NCI-H2107 treated with DMSO at 0.1 percent for 48 hours (cell line): ENCODE data around the gene STBD1.
"Not testable (repeated sequence)": the region's sequence is repeated elsewhere in the genome, so short reads cannot be mapped to it uniquely, and the experiment has no call there.

Experiments
- DNase-seq: peaks from one replicate; lab custom pipeline; 2025; ENCODE audit not compliant: unreplicated experiment; lab: John Stamatoyannopoulos, UW

STBD1 gene

GRCh38 chr4:76305971-76306881 lies at the start of gene STBD1:
TSS of gene STBD1 (plus strand) at chr4:76306733. CDS start at chr4:76306770, 37 bp downstream.
- no peak for DNase-seq

GRCh38 chr4:76256968-76257367 lies 49.6 kb upstream of the STBD1 start:
- DNase-seq: no peak

- no peak for DNase-seq
These were observed 48.7 kb upstream of the STBD1 start for GRCh38 chr4:76257824-76258223.

- DNase-seq: no peak
These were observed 46.0 kb upstream of the STBD1 start for GRCh38 chr4:76260571-76260970.

- no peak for DNase-seq
These were observed 40.8 kb upstream of the STBD1 start for GRCh38 chr4:76265631-76266218.

- no peak for DNase-seq
These were observed 39.9 kb upstream of the STBD1 start for GRCh38 chr4:76266627-76267026.

- DNase-seq: no peak
These were observed 38.7 kb upstream of the STBD1 start for GRCh38 chr4:76267811-76268210.

GRCh38 chr4:76270244-76271175 lies 36.0 kb upstream of the STBD1 start:
- DNase-seq: peak; percentile 6

GRCh38 chr4:76271248-76271647 lies 35.3 kb upstream of the STBD1 start:
- DNase-seq: no peak

- no peak for DNase-seq
These were observed 34.5 kb upstream of the STBD1 start for GRCh38 chr4:76272073-76272472.

GRCh38 chr4:76272582-76272981 lies 34.0 kb upstream of the STBD1 start:
- no peak for DNase-seq

- DNase-seq: no peak
These were observed 33.5 kb upstream of the STBD1 start for GRCh38 chr4:76272999-76273398.

- DNase-seq: no peak
These were observed 30.9 kb upstream of the STBD1 start for GRCh38 chr4:76275486-76276124.

GRCh38 chr4:76276813-76277212 lies 29.7 kb upstream of the STBD1 start:
- DNase-seq: no peak

- no peak for DNase-seq
These were observed 28.9 kb upstream of the STBD1 start for GRCh38 chr4:76277667-76278066.

- DNase-seq: no peak
These were observed 27.9 kb upstream of the STBD1 start for GRCh38 chr4:76278583-76278982.

- DNase-seq: no peak
These were observed 27.1 kb upstream of the STBD1 start for GRCh38 chr4:76279462-76279861.

GRCh38 chr4:76280488-76281441 lies 25.8 kb upstream of the STBD1 start:
- no peak for DNase-seq

GRCh38 chr4:76281594-76281993 lies 24.9 kb upstream of the STBD1 start:
- not testable (repeated sequence) for DNase-seq
